Ectodermal cell (in vitro differentiated cells): ENCODE measurements around the gene KCNIP3.

Experiments
- H3K27ac ChIP-seq: 2 replicates; pipeline ENCODE4 v1.7.0; 2013; ENCODE audit warnings: mild to moderate bottlenecking, low read depth, low read length; ENCODE audit not compliant: insufficient read depth, poor library complexity, severe bottlenecking
- H3K27me3 ChIP-seq: 2 replicates; pipeline ENCODE4 v1.7.0; 2013; ENCODE audit warnings: mild to moderate bottlenecking, low read length; ENCODE audit not compliant: insufficient read depth, control insufficient read depth, poor library complexity, severe bottlenecking
- H3K36me3 ChIP-seq: one replicate; pipeline ENCODE4 v1.7.0; 2013; ENCODE audit warnings: low read length; ENCODE audit not compliant: control insufficient read depth, insufficient read depth
- H3K4me1 ChIP-seq: one replicate; pipeline ENCODE4 v1.7.0; 2013; ENCODE audit warnings: low read length; ENCODE audit not compliant: control insufficient read depth, insufficient read depth
- H3K4me3 ChIP-seq: 2 replicates; pipeline ENCODE4 v1.7.0; 2013; ENCODE audit warnings: low read depth, low read length, control low read depth; ENCODE audit not compliant: insufficient read depth
- H3K9me3 ChIP-seq: 2 replicates; pipeline ENCODE4 v1.7.0; 2013; ENCODE audit warnings: mild to moderate bottlenecking, low read length, moderate library complexity; ENCODE audit not compliant: control insufficient read depth
- WGBS, 2 experiments: methylation state at CpG; one replicate each; pipeline ENCODE4 v1.1.7; 2013; ENCODE audit warnings: missing lambda C conversion rate in 2 of 2; 5-methylcytosine and 5-hydroxymethylcytosine counted together

The KCNIP3 gene

GRCh38 chr2:95275151-95275515 is 22.0 kb upstream of the KCNIP3 start:
- 91 to 93% methylated on average over 4 of the region's 4 CpGs for WGBS, 2 experiments
- no peaks in the 10 kb centered on the region for H3K27me3 ChIP-seq
- no peaks in the 10 kb centered on the region for H3K4me1 ChIP-seq

DNA sequence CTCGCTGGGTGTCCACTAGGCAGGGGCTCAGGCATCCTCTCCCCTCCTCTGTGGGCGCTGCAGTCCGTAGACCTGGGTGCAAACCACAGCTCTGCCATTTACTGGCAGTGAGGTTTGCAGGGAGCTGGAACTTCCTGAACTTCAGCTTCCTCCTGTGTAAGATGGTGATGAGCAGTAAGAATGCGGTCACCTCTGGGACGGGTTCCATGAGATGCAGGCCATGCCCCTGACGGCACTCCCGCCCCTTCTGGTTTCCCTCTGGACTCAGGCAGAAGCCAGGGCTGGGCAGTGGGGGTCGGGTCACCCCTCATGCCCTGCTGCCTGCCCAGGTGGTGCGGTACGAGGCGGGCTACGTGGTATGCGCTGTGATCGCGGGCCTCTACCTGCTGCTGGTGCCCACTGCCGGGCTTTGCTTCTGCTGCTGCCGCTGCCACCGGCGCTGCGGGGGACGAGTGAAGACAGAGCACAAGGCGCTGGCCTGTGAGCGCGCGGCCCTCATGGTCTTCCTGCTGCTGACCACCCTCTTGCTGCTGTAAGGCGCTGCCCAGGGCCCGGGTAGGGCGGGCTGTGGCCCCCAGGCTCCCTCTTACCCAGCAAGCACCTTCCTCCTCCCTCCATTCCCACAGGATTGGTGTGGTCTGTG is 21.4 kb upstream of the KCNIP3 start:
- Histone ChIP-seq H3K36me3 (no peaks in the 10 kb centered on the region), H3K27me3 (no peaks in the 10 kb centered on the region), H3K4me1 (no peaks in the 10 kb centered on the region), H3K4me3 (no peak overlapping the region), H3K27ac (no peak overlapping the region), H3K9me3 (no peaks in the 10 kb centered on the region)
- 93 to 95% methylated on average over 28 of the region's 28 CpGs for WGBS, 2 experiments

More at GRCh38 chr2:95275151-95275515, 22.0 kb upstream of the KCNIP3 start:
- Histone ChIP-seq H3K27ac (no peak overlapping the region), H3K4me3 (no peak overlapping the region), H3K9me3 (no peaks in the 10 kb centered on the region), H3K36me3 (no peaks in the 10 kb centered on the region)

- Histone ChIP-seq H3K27ac (no peak overlapping the region), H3K27me3 (no peaks in the 10 kb centered on the region), H3K4me3 (no peak overlapping the region), H3K9me3 (no peaks in the 10 kb centered on the region), H3K4me1 (no peaks in the 10 kb centered on the region), H3K36me3 (no peaks in the 10 kb centered on the region)
- 92 to 95% methylated on average over 22 of the region's 22 CpGs for WGBS, 2 experiments
These were observed 20.8 kb upstream of the KCNIP3 start for GRCh38 chr2:95276244-95276887.

- Histone ChIP-seq H3K27me3 (no peaks in the 10 kb centered on the region), H3K27ac (no peak overlapping the region)
- WGBS, 2 experiments = 92 to 94% methylated on average over 9 of the region's 9 CpGs
These were observed 20.3 kb upstream of the KCNIP3 start for GRCh38 chr2:95276888-95277245.

GRCh38 chr2:95277246-95277906 is 19.8 kb upstream of the KCNIP3 start:
- no peaks in the 10 kb centered on the region for H3K27me3 ChIP-seq
- H3K27ac ChIP-seq = no peak overlapping the region
- no peaks in the 10 kb centered on the region for H3K4me1 ChIP-seq
- 84% methylated on average over 11 of the region's 11 CpGs for WGBS, 2 experiments
- H3K9me3 ChIP-seq = no peaks in the 10 kb centered on the region
- no peaks in the 10 kb centered on the region for H3K36me3 ChIP-seq
- H3K4me3 ChIP-seq = no peak overlapping the region

More at GRCh38 chr2:95276888-95277245, 20.3 kb upstream of the KCNIP3 start:
- H3K36me3 ChIP-seq = no peaks in the 10 kb centered on the region
- no peaks in the 10 kb centered on the region for H3K4me1 ChIP-seq
- H3K9me3 ChIP-seq = no peaks in the 10 kb centered on the region
- no peak overlapping the region for H3K4me3 ChIP-seq

DNA sequence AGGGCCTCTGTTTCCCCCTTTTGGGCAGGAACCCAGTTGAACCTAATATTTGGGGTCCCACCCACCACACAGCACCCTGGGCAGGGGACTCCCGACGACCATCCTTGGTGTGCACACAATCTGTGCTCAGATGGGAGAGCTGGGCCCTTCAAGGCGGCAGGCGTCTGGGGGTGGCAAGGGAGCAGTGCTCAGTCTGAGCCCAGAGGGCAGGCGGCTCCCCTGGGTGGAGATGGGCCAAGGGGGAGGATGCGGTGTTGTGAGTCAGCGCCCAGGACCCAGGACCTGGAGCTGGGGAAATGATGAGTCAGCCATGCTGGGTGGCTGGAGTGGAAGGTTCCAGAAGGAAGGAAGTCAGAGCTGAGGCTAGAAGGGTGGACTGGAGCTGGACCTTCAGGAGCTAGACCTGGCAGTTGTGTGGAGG is 19.1 kb upstream of the KCNIP3 start:
- Histone ChIP-seq H3K27ac (no peak overlapping the region), H3K4me3 (no peak overlapping the region), H3K4me1 (no peaks in the 10 kb centered on the region), H3K27me3 (no peaks in the 10 kb centered on the region), H3K9me3 (no peaks in the 10 kb centered on the region), H3K36me3 (no peaks in the 10 kb centered on the region)
- 93 to 96% methylated on average over 7 of the region's 7 CpGs for WGBS, 2 experiments

- H3K27ac ChIP-seq = no peak overlapping the region
- no peaks in the 10 kb centered on the region for H3K9me3 ChIP-seq
- H3K36me3 ChIP-seq = no peaks in the 10 kb centered on the region
- 92 to 93% methylated on average over 12 of the region's 12 CpGs for WGBS, 2 experiments
- no peak overlapping the region for H3K4me3 ChIP-seq
- no peaks in the 10 kb centered on the region for H3K4me1 ChIP-seq
- H3K27me3 ChIP-seq = no peaks in the 10 kb centered on the region
These were observed 18.4 kb upstream of the KCNIP3 start for GRCh38 chr2:95278637-95279225.

- Histone ChIP-seq H3K27ac (no peak overlapping the region), H3K36me3 (no peaks in the 10 kb centered on the region), H3K9me3 (no peaks in the 10 kb centered on the region), H3K27me3 (no peaks in the 10 kb centered on the region), H3K4me1 (no peaks in the 10 kb centered on the region), H3K4me3 (no peak overlapping the region)
- 95 to 96% methylated on average over 19 of the region's 19 CpGs for WGBS, 2 experiments
These were observed 17.6 kb upstream of the KCNIP3 start for GRCh38 chr2:95279435-95280035.

DNA sequence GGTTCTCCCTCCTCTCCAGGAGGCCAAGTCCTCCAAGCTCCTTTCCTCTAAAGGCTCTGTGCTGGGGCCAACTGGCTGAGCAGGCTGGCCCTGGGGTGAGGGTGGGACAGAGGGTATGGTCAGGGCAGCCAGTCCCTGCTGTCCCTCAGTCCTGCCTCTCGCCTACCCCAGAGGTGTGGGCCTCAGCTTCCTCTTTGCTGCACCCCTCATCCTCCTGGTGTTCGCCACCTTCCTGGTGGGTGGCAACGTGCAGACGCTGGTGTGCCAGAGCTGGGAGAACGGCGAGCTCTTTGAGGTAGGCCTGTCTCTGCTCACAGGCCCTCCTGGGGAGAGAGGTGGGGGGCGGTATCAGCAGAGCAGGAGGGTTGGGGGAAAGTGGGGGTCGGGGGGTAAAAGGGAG is 16.1 kb upstream of the KCNIP3 start:
- Histone ChIP-seq H3K36me3 (no peaks in the 10 kb centered on the region), H3K27me3 (no peaks in the 10 kb centered on the region), H3K4me3 (no peak overlapping the region), H3K27ac (no peak overlapping the region), H3K4me1 (no peaks in the 10 kb centered on the region), H3K9me3 (no peaks in the 10 kb centered on the region)
- 92 to 95% methylated on average over 8 of the region's 8 CpGs for whole genome bisulfite sequencing, 2 experiments

DNA sequence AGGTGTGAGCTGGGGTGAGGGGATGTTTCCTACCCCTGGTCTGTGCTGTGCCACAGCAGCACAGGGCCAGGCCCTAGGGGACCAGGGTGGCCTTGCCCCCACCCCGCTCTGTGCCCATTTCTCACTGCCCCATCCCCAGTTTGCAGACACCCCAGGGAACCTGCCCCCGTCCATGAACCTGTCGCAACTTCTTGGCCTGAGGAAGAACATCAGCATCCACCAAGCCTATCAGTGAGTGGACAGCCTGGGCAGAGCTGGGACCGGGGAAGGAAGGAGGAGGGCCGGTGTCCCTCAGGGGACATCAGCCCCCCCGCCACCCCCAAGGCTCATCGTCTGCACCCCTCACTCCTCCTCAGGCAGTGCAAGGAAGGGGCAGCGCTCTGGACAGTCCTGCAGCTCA is 15.4 kb upstream of the KCNIP3 start:
- no peaks in the 10 kb centered on the region for H3K27me3 ChIP-seq

More for the DNA sequence above, 15.4 kb upstream of the KCNIP3 start:
- no peaks in the 10 kb centered on the region for H3K9me3 ChIP-seq
- no peaks in the 10 kb centered on the region for H3K4me1 ChIP-seq
- H3K4me3 ChIP-seq = no peak overlapping the region
- no peak overlapping the region for H3K27ac ChIP-seq
- WGBS, 2 experiments = 91 to 92% methylated on average over 8 of the region's 8 CpGs
- H3K36me3 ChIP-seq = no peaks in the 10 kb centered on the region
